Amniotic stem cell (primary cell): ENCODE results near the gene PAMR1.
"Not testable (repeated sequence)": the region's sequence is repeated elsewhere in the genome, so short reads cannot be mapped to it uniquely, and the experiment has no call there.

ENCODE experiments used
- DNase-seq: peaks from one replicate; lab custom pipeline; 2025; lab: John Stamatoyannopoulos, UW

PAMR1 gene

DNA sequence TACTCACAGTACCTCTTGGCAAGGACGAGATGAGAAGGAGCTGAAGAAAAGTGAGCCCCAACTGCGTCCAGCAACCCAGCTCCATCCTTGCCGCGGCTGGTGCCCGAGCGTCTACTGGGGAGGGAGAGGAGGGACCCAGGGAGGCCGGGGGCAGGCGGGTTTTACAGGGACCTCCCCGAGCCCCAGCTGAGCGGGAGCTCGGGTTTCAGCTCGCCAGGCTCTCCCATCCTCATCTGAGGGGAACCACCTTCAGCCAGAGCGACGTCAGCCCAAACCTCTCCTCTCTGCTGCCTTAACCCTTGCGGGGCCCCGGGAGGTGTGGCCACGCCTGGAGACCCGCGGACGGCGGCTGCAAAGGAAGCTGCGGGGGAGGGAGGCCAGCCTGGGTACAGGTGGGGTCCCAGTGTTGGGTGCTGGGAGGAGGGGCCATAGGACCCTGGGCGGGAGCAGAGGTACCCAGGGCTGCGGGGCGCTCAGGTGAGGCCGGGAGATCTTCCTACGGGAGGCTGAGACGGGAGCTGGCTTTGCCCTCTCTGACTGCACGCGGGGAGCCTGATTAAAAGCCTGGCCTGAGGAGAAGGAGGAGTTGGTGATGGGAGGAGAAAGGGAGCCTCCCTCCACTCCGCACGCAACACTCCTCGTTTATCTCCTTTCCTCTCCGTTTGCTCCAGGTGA, at the start of gene PAMR1:
TSS of gene PAMR1 (minus strand) at position 116 of the 675 bp plus-strand sequence. CDS start at position 85, 31 bp downstream.
- DNase-seq = peak; percentile 38

GRCh38 chr11:35571696-35572095, 46.3 kb upstream of the PAMR1 start:
- no peak for DNase-seq

- DNase-seq = no peak
Observed at GRCh38 chr11:35567737-35568465, 42.5 kb upstream of the PAMR1 start.

DNA sequence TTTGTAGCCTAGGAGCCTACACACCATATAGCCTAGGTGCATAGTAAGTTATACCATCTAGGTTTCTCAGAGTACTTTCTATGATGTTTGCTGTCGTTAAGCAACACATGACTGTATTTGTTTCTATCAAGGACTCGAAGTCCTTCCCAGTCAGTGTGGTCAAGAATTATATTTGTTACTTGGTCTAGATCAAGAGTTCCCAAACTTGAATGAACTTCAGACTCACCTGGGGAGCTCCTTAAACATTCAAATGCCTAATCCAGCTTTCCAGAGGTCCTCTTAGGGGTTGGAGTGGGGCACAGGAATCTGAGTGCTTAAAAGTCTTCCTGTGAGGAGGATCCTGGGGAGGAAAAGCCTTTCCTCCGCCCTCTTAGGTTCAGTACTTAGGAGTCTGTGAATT, 41.5 kb upstream of the PAMR1 start:
- no peak for DNase-seq

GRCh38 chr11:35566181-35566580, 40.8 kb upstream of the PAMR1 start:
- DNase-seq = no peak

- no peak for DNase-seq
Observed at GRCh38 chr11:35564245-35564595, 38.8 kb upstream of the PAMR1 start.

DNA sequence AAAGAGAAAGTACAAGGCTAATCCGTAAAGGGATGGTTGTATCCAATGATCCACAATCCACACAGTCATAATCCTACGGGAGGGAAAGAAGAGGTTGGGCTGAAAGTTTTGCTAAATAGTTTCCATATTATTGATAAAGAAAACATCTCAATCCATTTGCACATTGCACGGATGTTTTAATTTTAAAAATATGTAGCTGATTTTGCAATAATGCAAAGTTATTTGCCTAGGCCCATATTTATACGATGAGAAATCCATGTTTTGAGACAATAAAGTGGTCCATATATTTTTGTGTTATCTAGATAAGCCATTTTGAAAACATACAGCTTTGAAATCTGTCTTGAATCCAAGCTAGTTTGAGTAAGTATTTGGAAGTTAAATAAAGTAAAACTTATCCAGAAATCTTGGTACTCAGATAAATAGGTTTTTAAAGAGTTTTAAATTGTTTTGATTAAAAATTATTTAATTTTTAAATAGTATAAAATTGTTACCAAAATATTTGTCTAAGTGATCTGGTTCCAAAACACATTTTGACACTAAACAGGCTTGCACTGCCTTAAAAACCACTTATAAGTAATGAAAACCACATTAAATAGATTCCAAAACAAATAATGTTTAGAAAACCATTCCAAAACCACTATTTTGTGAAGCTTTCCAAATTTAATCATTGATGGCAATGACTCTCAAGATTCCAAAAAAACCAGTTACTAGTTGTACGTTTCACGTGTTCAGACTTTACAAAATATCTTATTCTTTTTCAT, 38.2 kb upstream of the PAMR1 start:
- DNase-seq = no peak

DNA sequence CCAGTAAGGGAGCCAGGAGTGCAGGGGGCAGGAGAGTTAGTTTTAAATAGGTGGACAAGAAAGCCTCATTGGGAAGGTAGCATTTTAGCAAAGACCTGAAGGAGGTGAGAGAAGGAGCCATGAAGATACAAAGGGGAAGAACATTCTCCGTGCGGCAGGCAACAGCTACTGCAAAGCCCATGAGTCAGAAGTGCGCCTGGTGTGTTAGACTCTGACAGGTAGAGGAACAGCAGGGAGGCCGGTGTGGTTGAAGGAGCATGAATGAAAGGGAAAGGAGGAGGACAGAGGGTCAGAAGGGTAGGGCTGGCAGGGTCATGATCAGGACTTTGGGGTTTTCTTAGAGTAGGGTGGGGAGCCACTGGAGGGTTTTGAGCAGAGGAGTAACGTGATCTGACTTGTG, 34.5 kb upstream of the PAMR1 start:
- no peak for DNase-seq

GRCh38 chr11:35558513-35558912, 33.1 kb upstream of the PAMR1 start:
- DNase-seq = no peak

- no peak for DNase-seq
Observed at GRCh38 chr11:35555488-35555887, 30.1 kb upstream of the PAMR1 start.

DNA sequence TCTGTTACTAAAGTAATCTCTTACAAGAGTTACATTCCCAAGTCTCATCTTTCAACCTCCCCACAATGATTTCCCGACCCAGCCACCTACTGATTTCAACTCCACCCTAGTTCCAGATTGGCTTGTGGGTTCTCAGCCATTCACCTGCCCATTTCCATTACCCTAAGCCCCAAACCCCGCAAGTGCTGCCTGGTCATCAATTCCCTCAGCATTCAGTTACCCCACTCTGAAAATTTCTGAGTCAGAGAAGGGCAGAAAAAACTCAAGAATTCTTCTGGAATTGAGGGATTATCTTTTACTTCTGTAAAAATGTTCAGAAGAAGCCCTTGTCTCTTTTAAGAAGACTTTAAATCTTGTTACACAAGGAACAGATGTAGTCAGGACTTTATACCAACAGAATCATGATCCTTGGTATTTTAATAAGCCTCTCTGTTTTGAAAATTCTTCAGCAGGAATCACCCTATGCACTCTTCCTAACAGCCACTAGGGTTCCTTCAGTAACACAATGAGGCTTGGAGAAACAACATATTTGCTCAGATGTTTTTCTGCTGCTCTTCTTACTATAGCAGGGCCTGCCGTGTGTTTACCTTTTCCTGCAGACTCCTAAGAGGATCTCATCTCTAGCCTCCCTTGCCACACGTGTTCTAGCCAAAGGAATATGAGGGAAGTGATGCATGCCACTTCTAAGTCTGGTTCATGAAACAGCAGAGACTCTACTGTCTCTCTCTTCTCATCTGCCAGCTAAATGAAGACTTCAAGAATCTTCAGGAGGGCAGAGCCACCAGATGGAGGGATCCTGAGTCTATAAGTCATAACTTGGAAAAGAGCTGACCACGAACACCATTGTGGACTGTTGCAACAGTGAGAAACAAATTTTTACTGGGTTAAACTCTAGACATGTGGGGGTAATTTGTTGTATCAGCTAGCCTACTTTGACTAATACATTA, 29.3 kb upstream of the PAMR1 start:
- DNase-seq = no peak

DNA sequence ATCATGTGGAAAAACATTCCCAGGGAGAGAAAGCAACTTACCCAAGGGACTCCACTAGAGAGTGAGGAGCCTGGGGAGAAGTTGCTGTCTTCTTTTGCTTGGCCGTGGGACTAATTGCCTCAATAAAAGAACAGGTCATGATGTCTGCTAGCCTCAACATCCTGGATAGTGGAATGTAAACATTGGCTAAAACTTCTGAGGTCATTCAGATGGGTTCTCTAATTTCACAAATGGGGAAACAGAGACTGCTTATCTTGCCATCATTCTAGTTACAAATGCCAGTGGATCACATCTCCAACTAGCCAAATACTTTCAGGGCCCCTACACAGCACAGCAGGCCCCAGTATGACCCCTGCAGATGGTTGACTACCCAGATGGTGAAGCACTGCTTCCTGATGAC, 28.4 kb upstream of the PAMR1 start:
- peak; percentile 37 for DNase-seq

- no peak for DNase-seq
Observed at GRCh38 chr11:35553021-35553420, 27.6 kb upstream of the PAMR1 start.

- DNase-seq = no peak
Observed at GRCh38 chr11:35552616-35553015, 27.2 kb upstream of the PAMR1 start.

DNA sequence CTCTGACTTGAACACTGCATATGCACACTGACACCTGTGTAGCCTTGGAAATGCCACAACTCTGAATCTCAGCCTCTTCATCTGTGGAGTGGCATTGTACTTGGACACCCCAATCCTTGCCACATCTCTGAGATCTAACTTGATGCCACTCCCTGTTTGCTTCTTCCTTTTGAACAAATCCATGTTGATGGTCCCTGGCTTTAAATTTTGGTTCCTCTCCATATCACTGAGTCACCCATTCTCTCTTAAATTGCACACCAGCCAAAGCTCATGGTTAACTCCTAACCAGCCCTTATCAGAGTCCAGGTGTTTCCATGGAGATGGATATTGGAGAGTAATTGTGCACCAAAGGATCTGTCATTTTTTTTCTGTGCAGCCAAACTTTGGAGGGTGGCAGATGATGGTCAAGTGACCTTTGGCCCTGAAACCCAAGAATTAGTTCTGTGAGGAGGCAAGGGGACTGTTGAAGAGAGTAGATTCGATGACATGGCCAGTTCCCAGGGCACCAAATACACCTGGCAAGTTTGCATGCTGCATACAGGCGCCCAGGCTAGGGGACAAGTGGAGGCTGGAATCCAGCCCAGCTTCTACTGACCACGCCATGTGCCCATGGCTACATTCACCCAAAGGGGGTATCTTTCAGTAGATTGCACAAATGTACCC, 25.1 kb upstream of the PAMR1 start:
- DNase-seq = no peak

GRCh38 chr11:35549787-35550186, 24.4 kb upstream of the PAMR1 start:
- DNase-seq = peak; percentile 86

- no peak for DNase-seq
Observed at GRCh38 chr11:35548925-35549561, 23.6 kb upstream of the PAMR1 start.

GRCh38 chr11:35547995-35548394, 22.6 kb upstream of the PAMR1 start:
- DNase-seq = not testable (repeated sequence)

GRCh38 chr11:35546317-35546716, 20.9 kb upstream of the PAMR1 start:
- DNase-seq = no peak

DNA sequence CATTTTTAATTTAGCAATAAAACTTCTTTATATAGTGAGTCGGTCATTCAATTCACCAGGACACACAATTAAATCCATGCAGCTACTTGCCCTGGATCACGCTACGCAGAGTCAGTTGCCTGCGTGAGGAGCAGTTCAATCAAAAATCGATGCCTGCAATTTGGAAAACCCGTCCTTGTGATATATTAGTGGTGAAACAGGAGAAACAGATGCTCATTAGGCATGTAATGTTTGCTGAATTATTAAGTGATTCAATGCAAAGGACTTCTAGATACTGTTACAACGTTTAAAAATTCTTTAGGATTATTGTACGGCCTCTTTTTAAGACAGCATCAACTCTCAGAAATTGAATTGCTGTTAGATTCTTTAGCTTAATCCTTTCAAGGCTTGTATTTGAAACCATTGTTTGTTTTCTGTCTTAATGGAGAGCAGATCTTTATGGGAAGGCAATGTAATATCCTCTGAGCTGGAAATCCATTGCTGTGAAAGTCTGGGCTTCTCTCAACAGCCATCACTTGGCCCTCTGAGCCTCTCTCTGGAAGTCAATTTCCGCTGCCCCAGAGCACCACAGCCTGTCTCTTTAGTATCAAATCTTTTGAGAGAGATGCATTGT, 20.1 kb upstream of the PAMR1 start:
- DNase-seq = no peak
